NT2/D1 (cell line): ENCODE results near the gene LINC00237.

Experiments used
- SUZ12 ChIP-seq: IDR thresholded peaks from 2 replicates; pipeline ENCODE4 v1.6.1; 2011; ENCODE audit not compliant: insufficient read length, insufficient read depth; ENCODE audit errors: extremely low read depth
- YY1 ChIP-seq: IDR thresholded peaks from 2 replicates; pipeline ENCODE4 v1.6.1; 2011; ENCODE audit not compliant: insufficient read length, insufficient read depth
- ZNF274 ChIP-seq: IDR thresholded peaks from 2 replicates; pipeline ENCODE4 v1.6.1; 2011; ENCODE audit warnings: mild to moderate bottlenecking, low read depth, low read length

DNA sequence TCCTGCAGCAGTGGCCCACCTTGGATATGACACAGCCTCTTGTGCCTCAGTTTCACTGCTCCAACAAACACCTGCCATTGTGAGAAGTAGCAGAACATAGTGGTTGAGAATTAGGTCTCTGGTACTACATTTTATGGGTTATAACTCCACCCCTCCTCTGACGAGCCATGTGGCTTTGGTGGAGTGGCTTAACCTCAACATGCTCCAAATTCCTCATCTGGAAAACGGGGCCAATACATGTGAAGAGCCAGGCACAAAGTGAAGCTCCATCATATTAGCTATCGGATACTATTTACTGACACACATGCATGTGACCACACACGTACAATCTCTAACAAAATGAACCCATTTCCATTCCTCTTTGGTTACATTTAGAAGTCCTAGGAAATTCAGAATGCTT is 11.4 kb upstream of the LINC00237 start:
- no peak for TF ChIP-seq YY1
- no peak for TF ChIP-seq ZNF274
- TF ChIP-seq SUZ12 = no peak
